Measurements from ENCODE around the gene CASTOR1. TPM values are rescaled to one million over a fixed set of nuclear protein-coding genes. Genes with fewer than 3 reads are reported as not detected.

The CASTOR1 gene
- polyA plus RNA-seq, 1 of the 3 experiments (the other 2 are of a cell fraction) = 14.4 TPM

DNA sequence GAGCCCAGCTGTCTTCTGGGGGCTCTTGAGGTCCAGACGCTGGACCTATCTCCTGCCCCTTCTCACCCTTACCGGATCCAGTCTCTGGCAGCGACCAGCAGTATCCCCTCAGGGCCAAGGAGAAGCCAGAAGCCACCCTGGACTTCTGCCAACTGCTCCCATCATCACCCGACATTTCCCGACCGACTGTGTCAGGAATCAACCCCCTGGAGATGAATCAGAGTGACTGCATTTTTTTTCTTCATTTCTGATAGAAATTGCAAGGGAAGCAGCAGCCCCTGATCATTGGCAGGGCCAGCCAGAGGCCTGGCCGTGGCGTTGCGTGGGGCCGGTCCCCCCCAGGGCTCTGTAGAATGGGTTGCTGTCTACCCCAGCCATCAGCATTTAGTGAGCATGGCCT lies 37.6 kb downstream of the CASTOR1 start (continued):
- TF ChIP-seq RXRA (IDR thresholded peaks at IDR 0.05; ENCODE audit: borderline replicate concordance, low read depth) (no peak; the same call in 1 of the 2 replicates), TEAD4 (IDR thresholded peaks at IDR 0.05; ENCODE audit: borderline replicate concordance, insufficient read depth) (no peak)

- peak overlapping the region; percentile 20; the same call in 1 of the 2 replicates for H3K4me2 ChIP-seq
- no peaks in the 10 kb centered on the region for H3K27me3 ChIP-seq (ENCODE audit: insufficient read depth)
- H3K79me2 ChIP-seq (ENCODE audit: insufficient read depth) = peaks cover 8% of the 10 kb centered on the region; the same call in 1 of the 2 replicates
- H2AFZ ChIP-seq (ENCODE audit: low read depth) = no peak overlapping the region
- ChIA-PET CTCF (interaction anchor here (0.8 to 1.6 kb wide), 8 partner anchors 12 to 162 kb away, joined by 3 to 5 read pairs (median 3); no protein-coding TSS in a partner anchor), POLR2A (no interaction called here)
- H3K36me3 ChIP-seq (replicated peaks in 1 of 2; ENCODE audit: control insufficient read depth in 1 of 2, insufficient read depth in 2 of 2, low read length in 1 of 2) = no peaks in the 10 kb centered on the region
- no peaks in the 10 kb centered on the region for H4K20me1 ChIP-seq (ENCODE audit: insufficient read depth)
- H3K9me2 ChIP-seq = no peaks in the 10 kb centered on the region
- TF ChIP-seq FOSL2 (IDR thresholded peaks at IDR 0.05; ENCODE audit: borderline replicate concordance, low read depth) (peak; percentile 43; the same call in 1 of the 2 replicates), TCF12 (IDR thresholded peaks at IDR 0.05) (peak; percentile 26; the same call in 1 of the 2 replicates), MXI1 (IDR thresholded peaks at IDR 0.05; ENCODE audit: low read depth, low read length) (no peak), YY1 (IDR thresholded peaks at IDR 0.05; ENCODE audit: low read depth) (no peak), NFIC (IDR thresholded peaks at IDR 0.05; ENCODE audit: borderline replicate concordance) (peak; percentile 8; the same call in 1 of the 2 replicates), TEAD4 (IDR thresholded peaks at IDR 0.05; ENCODE audit: borderline replicate concordance, insufficient read depth) (peak; percentile 47; the same call in 1 of the 2 replicates), GATA2 (CRISPR knock-in tag; IDR thresholded peaks at IDR 0.05) (no peak), EP300 (IDR thresholded peaks at IDR 0.05; ENCODE audit: borderline replicate concordance in 1 of 2, low read depth in 1 of 2, low read length in 1 of 2) (0 out of 4 replicates have a peak, but pooled peaks of 1 of the 2 experiments have one; percentile 37), RAD21 (IDR thresholded peaks at IDR 0.05; ENCODE audit: low read length) (no peak)
- TF ChIP-seq, protein P1, sequence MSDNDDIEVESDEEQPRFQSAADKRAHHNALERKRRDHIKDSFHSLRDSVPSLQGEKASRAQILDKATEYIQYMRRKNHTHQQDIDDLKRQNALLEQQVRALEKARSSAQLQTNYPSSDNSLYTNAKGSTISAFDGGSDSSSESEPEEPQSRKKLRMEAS (IDR thresholded peaks at IDR 0.05; ENCODE audit: low read depth) = 0 out of 2 replicates have a peak, but pooled peaks have one; percentile 10
- TF ChIP-seq, protein P2, sequence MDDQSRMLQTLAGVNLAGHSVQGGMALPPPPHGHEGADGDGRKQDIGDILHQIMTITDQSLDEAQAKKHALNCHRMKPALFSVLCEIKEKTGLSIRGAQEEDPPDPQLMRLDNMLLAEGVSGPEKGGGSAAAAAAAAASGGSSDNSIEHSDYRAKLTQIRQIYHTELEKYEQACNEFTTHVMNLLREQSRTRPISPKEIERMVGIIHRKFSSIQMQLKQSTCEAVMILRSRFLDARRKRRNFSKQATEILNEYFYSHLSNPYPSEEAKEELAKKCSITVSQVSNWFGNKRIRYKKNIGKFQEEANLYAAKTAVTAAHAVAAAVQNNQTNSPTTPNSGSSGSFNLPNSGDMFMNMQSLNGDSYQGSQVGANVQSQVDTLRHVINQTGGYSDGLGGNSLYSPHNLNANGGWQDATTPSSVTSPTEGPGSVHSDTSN (IDR thresholded peaks at IDR 0.05) = peak; percentile 9; the same call in 1 of the 2 replicates
- TF ChIP-seq, protein P3, sequence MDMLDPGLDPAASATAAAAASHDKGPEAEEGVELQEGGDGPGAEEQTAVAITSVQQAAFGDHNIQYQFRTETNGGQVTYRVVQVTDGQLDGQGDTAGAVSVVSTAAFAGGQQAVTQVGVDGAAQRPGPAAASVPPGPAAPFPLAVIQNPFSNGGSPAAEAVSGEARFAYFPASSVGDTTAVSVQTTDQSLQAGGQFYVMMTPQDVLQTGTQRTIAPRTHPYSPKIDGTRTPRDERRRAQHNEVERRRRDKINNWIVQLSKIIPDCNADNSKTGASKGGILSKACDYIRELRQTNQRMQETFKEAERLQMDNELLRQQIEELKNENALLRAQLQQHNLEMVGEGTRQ (IDR thresholded peaks at IDR 0.05; ENCODE audit: borderline replicate concordance, low read depth, low read length) = no peak
- 29% methylated on average over 5 of the region's 12 CpGs for WGBS (ENCODE audit: low lambda C conversion rate)
- H3K27ac ChIP-seq (ENCODE audit: low read depth in 2 of 2, low read length in 1 of 2) = peak overlapping the region in 1 of 2 experiments; percentile 55; a peak in 2 of 4 replicates
- peaks cover 36 to 52% of the 10 kb centered on the region in 2 experiments for H3K4me1 ChIP-seq (ENCODE audit: control insufficient read depth in 1 of 2, insufficient read depth in 2 of 2, low read depth in 1 of 2, low read length in 1 of 2)
- H3F3A ChIP-seq (replicated peaks; ENCODE audit: insufficient read depth) = peaks cover 14% of the 10 kb centered on the region
- peak overlapping the region; percentile 37; the same call in 1 of the 2 replicates for H3K9ac ChIP-seq
- no peaks in the 10 kb centered on the region for H3K9me3 ChIP-seq
- H3K4me3 ChIP-seq (ENCODE audit: low read depth in 2 of 2, low read length in 1 of 2) = no peak overlapping the region
- DNase-seq = peak; percentile 55
These were observed 38.5 kb downstream of the CASTOR1 start for GRCh38 chr22:30250661-30251267.

Measured in SK-N-SH (cell line).